Ascending aorta (tissue), 2 donors: ENCODE measurements around the gene FUT9. TPM values are rescaled to one million over a fixed set of nuclear protein-coding genes. Genes with fewer than 3 reads are reported as not detected.

Experiments
- DNase-seq, 2 donors: peaks; one replicate each; pipeline ENCODE4 v3.0.0-alpha.2; 2019; ENCODE audit warnings: low spot score in 2 of 2
- H3K27ac ChIP-seq, 2 donors: fragments of 200-600 bp; sonication (generic); one replicate each; pipeline ENCODE4 v1.5.1; 2016 to 2017; ENCODE audit warnings: mild to moderate bottlenecking in 1 of 2
- H3K27me3 ChIP-seq: fragments of 200-600 bp; sonication (generic); one replicate; pipeline ENCODE4 v1.5.1; 2017
- H3K36me3 ChIP-seq, 2 donors: fragments of 200-600 bp; sonication (generic); one replicate each; pipeline ENCODE4 v1.5.1; 2016
- H3K4me1 ChIP-seq, 2 donors: fragments of 200-600 bp; sonication (generic); one replicate each; pipeline ENCODE4 v1.5.1; 2016 to 2017; ENCODE audit warnings: mild to moderate bottlenecking in 1 of 2
- H3K4me3 ChIP-seq, 2 donors: fragments of 200-600 bp; sonication (generic); one replicate each; pipeline ENCODE4 v1.5.1; 2016 to 2017; ENCODE audit warnings: mild to moderate bottlenecking in 1 of 2
- H3K9me3 ChIP-seq, 2 donors: fragments of 200-600 bp; sonication (generic); one replicate each; pipeline ENCODE4 v1.5.1; 2016
- intact Hi-C: fragments of 100-400 bp; cut with DNase I; formaldehyde crosslinking; loops from one replicate; pipeline ENCODE4 v1.15.1; 2023
- total RNA-seq: library from RNA; depleted of rRNA; stranded (reverse); fragments of >200 nt; gene quantifications from one replicate; pipeline ENCODE4 v1.1.0, GENCODE V29; 2016
- TF ChIP-seq, protein P1 (sequence below), 3 experiments: fragments of 200-600 bp in 2 of 3; fragments of 450-650 bp in 1 of 3; sonication (generic) in 2 of 3; IDR thresholded peaks; one replicate each; pipeline ENCODE4 v1.5.1; 2016 to 2019; ENCODE audit warnings: antibody characterized with exemption in 3 of 3, mild to moderate bottlenecking in 1 of 3, moderate library complexity in 1 of 3

Gene FUT9
- total RNA-seq, 1 donor from 2014 or later = not detected

DNA sequence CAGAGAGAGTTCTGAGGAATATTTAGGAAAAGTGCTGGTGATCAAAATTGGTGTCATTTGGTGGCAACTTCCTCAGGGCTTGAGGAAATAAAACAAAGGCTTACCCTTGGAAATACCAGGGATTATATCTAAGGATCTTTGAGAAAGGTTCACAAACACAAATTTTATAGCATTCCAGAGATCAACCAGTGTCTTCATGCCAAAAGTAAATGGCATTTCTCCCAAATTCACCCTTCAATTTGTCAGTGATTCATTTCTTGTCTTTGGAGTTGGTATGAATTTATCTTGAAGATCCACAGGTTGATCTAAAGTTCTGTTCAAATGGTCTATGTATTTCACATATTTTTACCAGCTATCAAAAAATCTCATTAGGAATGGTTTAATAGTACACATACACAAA, 181.5 kb downstream of the FUT9 start:
- Histone ChIP-seq H3K4me1 (no peaks in the 10 kb centered on the region), H3K9me3 (no peaks in the 10 kb centered on the region), H3K4me3 (no peak overlapping the region), H3K27me3 (no peaks in the 10 kb centered on the region), H3K36me3 (no peaks in the 10 kb centered on the region), H3K27ac (no peak overlapping the region)
- intact Hi-C loops = no loop called here
- DNase-seq = no peak
- TF ChIP-seq, protein P1, sequence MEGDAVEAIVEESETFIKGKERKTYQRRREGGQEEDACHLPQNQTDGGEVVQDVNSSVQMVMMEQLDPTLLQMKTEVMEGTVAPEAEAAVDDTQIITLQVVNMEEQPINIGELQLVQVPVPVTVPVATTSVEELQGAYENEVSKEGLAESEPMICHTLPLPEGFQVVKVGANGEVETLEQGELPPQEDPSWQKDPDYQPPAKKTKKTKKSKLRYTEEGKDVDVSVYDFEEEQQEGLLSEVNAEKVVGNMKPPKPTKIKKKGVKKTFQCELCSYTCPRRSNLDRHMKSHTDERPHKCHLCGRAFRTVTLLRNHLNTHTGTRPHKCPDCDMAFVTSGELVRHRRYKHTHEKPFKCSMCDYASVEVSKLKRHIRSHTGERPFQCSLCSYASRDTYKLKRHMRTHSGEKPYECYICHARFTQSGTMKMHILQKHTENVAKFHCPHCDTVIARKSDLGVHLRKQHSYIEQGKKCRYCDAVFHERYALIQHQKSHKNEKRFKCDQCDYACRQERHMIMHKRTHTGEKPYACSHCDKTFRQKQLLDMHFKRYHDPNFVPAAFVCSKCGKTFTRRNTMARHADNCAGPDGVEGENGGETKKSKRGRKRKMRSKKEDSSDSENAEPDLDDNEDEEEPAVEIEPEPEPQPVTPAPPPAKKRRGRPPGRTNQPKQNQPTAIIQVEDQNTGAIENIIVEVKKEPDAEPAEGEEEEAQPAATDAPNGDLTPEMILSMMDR (IDR thresholded peaks at IDR 0.05) = no peak

DNA sequence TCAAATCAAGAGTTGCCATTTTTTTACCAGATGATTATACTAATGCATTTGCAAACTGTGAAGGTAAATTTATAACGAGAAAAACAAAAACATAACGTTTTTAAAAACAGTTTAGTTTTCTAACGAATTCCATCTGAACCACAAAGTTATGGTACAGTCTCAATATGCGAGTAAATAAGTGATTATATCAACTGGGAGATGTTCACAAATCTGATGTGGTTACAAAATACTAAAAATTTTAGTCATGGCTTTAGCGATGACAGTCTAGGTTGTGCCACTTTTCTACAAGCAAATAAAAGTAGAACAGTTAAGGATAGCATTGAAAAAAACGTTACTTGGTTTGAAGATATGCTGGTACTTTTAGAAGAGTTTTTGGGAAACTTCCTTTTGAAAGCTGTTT, 186.8 kb downstream of the FUT9 start:
- H3K27ac ChIP-seq = no peak overlapping the region
- H3K27me3 ChIP-seq = no peaks in the 10 kb centered on the region
- H3K36me3 ChIP-seq = no peaks in the 10 kb centered on the region
- H3K4me3 ChIP-seq = no peak overlapping the region
- DNase-seq = no peak
- no peaks in the 10 kb centered on the region for H3K4me1 ChIP-seq
- TF ChIP-seq, protein P1 (IDR thresholded peaks at IDR 0.05) = no peak
- intact Hi-C loops = no loop called here
- no peaks in the 10 kb centered on the region for H3K9me3 ChIP-seq

DNA sequence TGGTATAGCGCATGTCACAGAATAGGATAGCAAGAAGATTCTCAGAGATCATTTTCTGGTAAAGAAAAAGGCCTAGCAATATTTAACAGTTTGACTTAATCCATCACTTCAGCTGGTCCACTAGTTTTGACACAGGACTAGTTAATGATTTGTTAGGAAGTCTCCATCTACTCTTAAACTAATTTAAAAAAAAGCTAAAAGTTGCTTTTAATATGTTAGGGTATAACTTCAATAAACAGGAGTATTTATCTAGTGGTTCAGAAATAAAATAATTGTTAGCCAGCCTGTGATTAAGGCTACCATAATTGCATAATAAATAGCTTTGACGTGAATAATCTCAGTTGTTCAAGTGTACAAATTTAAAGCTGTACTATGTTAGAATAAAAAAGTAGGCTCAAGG, 195.6 kb downstream of the FUT9 start:
- Histone ChIP-seq H3K27me3 (no peaks in the 10 kb centered on the region), H3K9me3 (no peaks in the 10 kb centered on the region), H3K4me1 (no peaks in the 10 kb centered on the region), H3K36me3 (no peaks in the 10 kb centered on the region), H3K4me3 (no peak overlapping the region), H3K27ac (no peak overlapping the region)
- intact Hi-C loops = no loop called here
- no peak for DNase-seq
- TF ChIP-seq, protein P1 (IDR thresholded peaks at IDR 0.05) = no peak

DNA sequence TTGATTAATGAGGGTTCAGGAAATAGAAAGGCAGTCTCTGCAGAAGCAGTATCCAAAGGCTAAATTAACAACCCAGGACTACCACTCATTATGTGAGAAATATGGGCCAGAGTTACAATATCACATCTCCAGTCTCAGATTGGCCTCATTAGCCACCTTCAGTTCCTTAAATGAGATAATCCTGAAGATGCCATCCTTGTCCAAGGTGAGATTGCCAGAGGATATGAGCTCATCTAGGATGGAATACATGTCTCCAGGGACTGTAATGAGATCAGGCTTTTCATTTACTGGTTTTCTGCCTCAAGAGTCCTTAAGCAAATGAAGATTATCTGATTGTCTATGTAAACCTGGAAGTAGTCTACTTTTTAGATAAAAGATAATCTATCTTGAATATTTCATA, 196.3 kb downstream of the FUT9 start:
- no peaks in the 10 kb centered on the region for H3K27me3 ChIP-seq
- H3K4me1 ChIP-seq = no peaks in the 10 kb centered on the region
- H3K4me3 ChIP-seq = no peak overlapping the region
- DNase-seq = no peak
- H3K9me3 ChIP-seq = no peaks in the 10 kb centered on the region
- intact Hi-C loops = no loop called here
- TF ChIP-seq, protein P1 (IDR thresholded peaks at IDR 0.05) = no peak
- no peak overlapping the region for H3K27ac ChIP-seq
- H3K36me3 ChIP-seq = no peaks in the 10 kb centered on the region

DNA sequence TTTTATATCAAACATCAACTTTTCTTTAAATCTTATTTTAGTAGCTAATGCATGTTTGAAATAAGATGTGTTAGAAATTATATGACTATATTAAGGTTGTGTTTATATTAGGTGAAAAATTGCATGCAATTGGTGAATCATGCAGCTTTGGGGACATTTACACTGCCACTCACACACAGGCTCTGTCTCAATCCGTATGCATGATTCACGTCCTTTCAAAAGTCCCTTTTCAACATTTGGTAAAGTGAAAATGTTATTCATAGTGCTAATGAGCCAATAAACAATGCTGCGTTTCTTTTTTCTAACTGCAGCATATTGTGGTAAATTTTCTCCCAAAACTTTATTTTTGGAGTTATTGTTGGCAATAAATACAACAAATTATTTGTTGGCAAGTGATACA, 198.0 kb downstream of the FUT9 start:
- Histone ChIP-seq H3K4me3 (no peak overlapping the region), H3K27me3 (no peaks in the 10 kb centered on the region), H3K9me3 (no peaks in the 10 kb centered on the region), H3K4me1 (no peaks in the 10 kb centered on the region), H3K27ac (no peak overlapping the region), H3K36me3 (no peaks in the 10 kb centered on the region)
- no peak for DNase-seq
- TF ChIP-seq, protein P1 (IDR thresholded peaks at IDR 0.05) = no peak
- intact Hi-C loops = no loop called here

DNA sequence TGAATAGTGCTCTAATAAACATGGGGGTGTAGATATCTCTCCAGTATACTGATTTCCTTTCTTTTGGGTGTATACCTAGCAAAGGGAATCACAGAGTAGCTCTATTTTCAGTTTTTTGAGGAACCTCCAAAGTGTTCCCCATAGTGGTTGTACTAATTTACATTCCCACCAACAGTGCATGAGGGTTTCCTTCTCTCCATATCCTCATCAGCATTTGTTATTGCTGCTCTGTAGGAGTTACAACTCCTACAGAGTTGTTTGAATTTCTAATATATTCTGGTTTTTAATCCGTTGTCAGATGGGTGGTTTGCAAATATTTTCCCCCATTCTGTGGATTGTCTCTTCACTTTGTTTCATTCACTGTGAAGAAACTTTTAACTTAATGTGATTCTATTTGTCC, 207.9 kb downstream of the FUT9 start:
- H3K27ac ChIP-seq = no peak overlapping the region
- TF ChIP-seq, protein P1 (IDR thresholded peaks at IDR 0.05) = no peak
- H3K4me1 ChIP-seq = no peaks in the 10 kb centered on the region
- H3K9me3 ChIP-seq = no peaks in the 10 kb centered on the region
- no peak for DNase-seq
- H3K27me3 ChIP-seq = no peaks in the 10 kb centered on the region
- H3K36me3 ChIP-seq = no peaks in the 10 kb centered on the region
- no peak overlapping the region for H3K4me3 ChIP-seq
- intact Hi-C loops = no loop called here
